ENCODE measurements around the gene PRKN.

PRKN gene

DNA sequence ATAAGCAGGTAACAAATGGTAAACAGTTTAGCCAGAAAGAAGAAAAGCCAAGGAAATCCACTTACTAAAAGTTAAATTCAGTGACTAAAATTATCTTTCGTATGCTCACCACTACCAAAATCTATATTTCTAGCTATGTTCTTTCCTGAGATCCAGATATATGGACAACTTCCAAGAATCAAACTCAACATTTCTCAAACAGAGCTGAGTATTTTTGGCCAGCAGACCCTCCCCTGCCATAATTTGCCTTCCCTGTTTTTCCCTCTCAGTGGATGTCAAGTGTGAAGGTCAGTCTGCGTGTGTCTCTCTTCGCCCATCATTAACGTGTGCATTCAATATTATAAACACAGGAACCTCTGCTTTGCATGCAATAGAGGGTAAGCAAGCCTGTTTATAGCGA, 42.0 kb downstream of the PRKN start:
- no peak for DNase-seq (ENCODE audit: low spot score)
- in situ Hi-C loops (cut with MboI; ENCODE audit: low sequenced_read_pairs, unreplicated experiment) = no loop called here
- TF ChIP-seq, protein P1, sequence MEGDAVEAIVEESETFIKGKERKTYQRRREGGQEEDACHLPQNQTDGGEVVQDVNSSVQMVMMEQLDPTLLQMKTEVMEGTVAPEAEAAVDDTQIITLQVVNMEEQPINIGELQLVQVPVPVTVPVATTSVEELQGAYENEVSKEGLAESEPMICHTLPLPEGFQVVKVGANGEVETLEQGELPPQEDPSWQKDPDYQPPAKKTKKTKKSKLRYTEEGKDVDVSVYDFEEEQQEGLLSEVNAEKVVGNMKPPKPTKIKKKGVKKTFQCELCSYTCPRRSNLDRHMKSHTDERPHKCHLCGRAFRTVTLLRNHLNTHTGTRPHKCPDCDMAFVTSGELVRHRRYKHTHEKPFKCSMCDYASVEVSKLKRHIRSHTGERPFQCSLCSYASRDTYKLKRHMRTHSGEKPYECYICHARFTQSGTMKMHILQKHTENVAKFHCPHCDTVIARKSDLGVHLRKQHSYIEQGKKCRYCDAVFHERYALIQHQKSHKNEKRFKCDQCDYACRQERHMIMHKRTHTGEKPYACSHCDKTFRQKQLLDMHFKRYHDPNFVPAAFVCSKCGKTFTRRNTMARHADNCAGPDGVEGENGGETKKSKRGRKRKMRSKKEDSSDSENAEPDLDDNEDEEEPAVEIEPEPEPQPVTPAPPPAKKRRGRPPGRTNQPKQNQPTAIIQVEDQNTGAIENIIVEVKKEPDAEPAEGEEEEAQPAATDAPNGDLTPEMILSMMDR (IDR thresholded peaks at IDR 0.05; ENCODE audit: borderline replicate concordance, control extremely low read depth, extremely low read depth, insufficient read depth, missing control alignments) = no peak

DNA sequence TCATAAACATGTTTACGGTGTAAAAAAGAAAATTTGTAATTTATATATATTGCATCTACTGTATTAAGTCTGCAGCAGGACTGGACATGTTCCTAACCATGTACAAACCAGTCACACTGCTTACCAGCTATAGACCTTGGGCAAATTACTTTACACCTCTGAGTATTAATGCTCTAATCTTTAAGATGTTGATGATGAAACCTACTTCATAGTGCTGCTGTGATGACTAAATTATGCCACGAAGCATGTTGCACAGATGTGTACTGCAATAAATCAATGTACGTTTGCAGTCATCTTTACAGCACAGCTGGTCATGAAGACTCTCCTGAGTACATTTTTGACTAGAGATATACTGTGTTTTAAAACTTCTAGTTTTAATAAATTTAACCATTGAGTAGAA, 42.6 kb downstream of the PRKN start:
- in situ Hi-C loops (cut with MboI; ENCODE audit: low sequenced_read_pairs, unreplicated experiment) = no loop called here
- TF ChIP-seq, protein P1 (IDR thresholded peaks at IDR 0.05; ENCODE audit: borderline replicate concordance, control extremely low read depth, extremely low read depth, insufficient read depth, missing control alignments) = no peak
- no peak for DNase-seq (ENCODE audit: low spot score)

DNA sequence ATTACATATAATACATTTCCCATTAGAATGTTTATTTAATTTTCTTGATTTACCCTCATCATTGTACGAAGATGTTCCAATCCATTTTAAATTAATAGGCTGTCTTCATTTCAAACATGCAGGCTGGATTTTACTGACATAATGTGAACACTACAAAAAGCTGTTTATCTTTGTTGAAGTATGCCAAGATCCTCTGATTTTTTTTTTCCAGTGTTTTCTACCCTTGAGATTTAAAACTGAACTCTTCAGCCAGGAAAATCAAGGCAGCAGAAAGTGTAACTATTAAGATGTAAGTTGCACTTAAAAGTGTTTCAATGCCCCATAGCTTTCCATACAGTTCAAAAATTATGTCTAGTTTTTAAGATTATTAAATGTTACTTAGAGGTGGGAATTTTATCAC, 43.5 kb downstream of the PRKN start:
- DNase-seq (ENCODE audit: low spot score) = no peak
- in situ Hi-C loops (cut with MboI; ENCODE audit: low sequenced_read_pairs, unreplicated experiment) = no loop called here

DNA sequence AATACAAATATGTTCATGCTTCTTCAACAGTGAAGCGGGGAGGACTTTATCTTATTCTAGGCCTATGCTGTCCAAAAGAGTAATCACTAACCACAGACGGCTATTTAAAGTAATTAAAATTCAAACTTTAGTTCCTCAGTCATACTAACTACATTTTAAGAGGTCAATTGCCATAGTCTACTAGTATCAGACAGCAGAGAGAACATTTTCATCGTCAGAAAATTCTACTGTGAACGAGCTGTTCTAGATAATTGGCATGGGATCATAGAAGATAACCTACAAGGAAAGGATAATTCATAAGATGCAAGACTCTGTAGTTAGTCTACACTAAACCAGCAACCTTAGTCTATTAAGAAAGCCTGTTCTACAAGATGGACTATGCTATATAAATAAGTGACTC, 44.4 kb downstream of the PRKN start:
- no peak for DNase-seq (ENCODE audit: low spot score)
- TF ChIP-seq, protein P1 (IDR thresholded peaks at IDR 0.05; ENCODE audit: borderline replicate concordance, control extremely low read depth, extremely low read depth, insufficient read depth, missing control alignments) = no peak
- in situ Hi-C loops (cut with MboI; ENCODE audit: low sequenced_read_pairs, unreplicated experiment) = no loop called here

More for the DNA sequence above, 43.5 kb downstream of the PRKN start:
- TF ChIP-seq, protein P1 (IDR thresholded peaks at IDR 0.05; ENCODE audit: borderline replicate concordance, control extremely low read depth, extremely low read depth, insufficient read depth, missing control alignments) = no peak

DNA sequence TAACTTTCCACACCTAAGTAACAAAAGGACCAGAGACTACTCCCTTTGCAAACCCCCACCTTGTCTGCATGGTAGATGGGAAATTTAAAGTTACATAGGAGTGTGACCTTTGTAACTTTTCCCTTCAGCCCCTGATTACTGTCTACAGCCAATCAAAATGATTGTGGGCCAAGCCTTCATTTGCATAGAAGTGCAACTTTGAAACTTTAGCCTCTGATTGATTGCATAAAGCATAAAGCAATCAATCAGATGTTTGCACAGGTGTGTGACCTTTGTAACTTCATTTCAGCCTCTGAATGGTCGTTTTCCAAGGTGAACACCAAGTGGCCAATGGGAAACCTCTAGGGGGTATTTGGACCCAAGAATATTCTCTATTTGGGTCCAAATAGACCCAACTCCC, 46.1 kb downstream of the PRKN start:
- in situ Hi-C loops (cut with MboI; ENCODE audit: low sequenced_read_pairs, unreplicated experiment) = no loop called here

DNA sequence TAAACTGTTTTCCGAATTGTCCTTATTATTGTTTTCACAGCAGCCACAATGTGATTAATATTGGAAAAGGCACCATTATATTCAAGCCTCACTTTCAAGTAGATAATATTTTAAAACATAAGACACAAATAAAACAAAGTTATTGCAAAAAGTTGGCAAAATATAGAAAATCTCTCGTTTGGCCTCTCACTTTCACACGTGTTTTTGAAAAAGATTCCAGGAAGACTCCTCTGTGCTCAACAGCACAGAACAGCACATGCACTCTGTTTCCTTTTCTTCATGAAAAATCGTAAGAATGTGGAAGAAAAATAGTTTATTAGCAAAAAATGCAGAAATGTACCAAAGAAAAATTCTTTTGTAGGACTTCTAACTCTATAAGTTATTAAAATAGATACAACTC, 46.7 kb downstream of the PRKN start:
- TF ChIP-seq, protein P1 (IDR thresholded peaks at IDR 0.05; ENCODE audit: borderline replicate concordance, control extremely low read depth, extremely low read depth, insufficient read depth, missing control alignments) = no peak
- in situ Hi-C loops (cut with MboI; ENCODE audit: low sequenced_read_pairs, unreplicated experiment) = no loop called here
- DNase-seq (ENCODE audit: low spot score) = no peak

More for the DNA sequence above, 46.1 kb downstream of the PRKN start:
- DNase-seq (ENCODE audit: low spot score) = no peak
- TF ChIP-seq, protein P1 (IDR thresholded peaks at IDR 0.05; ENCODE audit: borderline replicate concordance, control extremely low read depth, extremely low read depth, insufficient read depth, missing control alignments) = no peak

DNA sequence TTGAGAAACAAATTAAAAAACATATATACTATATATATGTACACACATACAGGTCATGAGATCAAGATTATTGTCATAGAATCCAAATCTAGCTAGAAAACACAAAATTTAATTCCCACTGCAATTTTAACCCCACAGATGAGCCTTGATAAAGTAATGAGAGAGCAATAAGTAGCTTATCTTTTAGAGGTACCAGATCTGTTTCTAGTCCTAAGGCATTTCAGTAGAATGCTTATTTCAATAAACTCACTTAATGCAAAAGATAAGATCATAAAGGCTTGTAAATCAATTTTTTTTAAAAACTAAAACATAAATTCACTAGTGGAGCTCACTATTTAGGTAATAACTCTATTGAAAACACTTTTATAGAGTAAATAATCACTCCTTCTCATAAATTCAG, 47.2 kb downstream of the PRKN start:
- TF ChIP-seq, protein P1 (IDR thresholded peaks at IDR 0.05; ENCODE audit: borderline replicate concordance, control extremely low read depth, extremely low read depth, insufficient read depth, missing control alignments) = no peak
- in situ Hi-C loops (cut with MboI; ENCODE audit: low sequenced_read_pairs, unreplicated experiment) = no loop called here
- no peak for DNase-seq (ENCODE audit: low spot score)

All from GM13976 (cell line).